Activated T-helper 1 cell treated with anti-CD3 and anti-CD28 coated beads, Interleukin-2, amount 50 U/mL, for 16 hours (primary cell): ENCODE results near the gene BAG5.

Experiments used
- DNase-seq, 2 donors: peaks; one replicate each; pipeline ENCODE4 v3.0.0-alpha.2; 2020; ENCODE audit warnings: low read depth in 1 of 2, low spot score in 1 of 2

BAG5 gene

GRCh38 chr14:103568952-103569351 is 6.5 kb upstream of the BAG5 start:
- DNase-seq = no peak

GRCh38 chr14:103563844-103564505 is 1.5 kb upstream of the BAG5 start:
- DNase-seq = no peak

- DNase-seq = no peak
Observed at GRCh38 chr14:103563226-103563620, 766 bp upstream of the BAG5 start.

GRCh38 chr14:103562179-103562428 is 353 bp downstream of the BAG5 start:
- no peak for DNase-seq

GRCh38 chr14:103561381-103562178 is 877 bp downstream of the BAG5 start:
- DNase-seq = no peak

- DNase-seq = no peak
Observed at GRCh38 chr14:103560691-103561090, 1.8 kb downstream of the BAG5 start.

GRCh38 chr14:103559766-103560165 is 2.7 kb downstream of the BAG5 start:
- no peak for DNase-seq

GRCh38 chr14:103558071-103558882 is 4.2 kb downstream of the BAG5 start:
- no peak for DNase-seq

GRCh38 chr14:103556946-103557758 is 5.3 kb downstream of the BAG5 start:
- DNase-seq = no peak

- no peak for DNase-seq
Observed at GRCh38 chr14:103555559-103556337, 6.7 kb downstream of the BAG5 start.

GRCh38 chr14:103552846-103553210 is 9.6 kb downstream of the BAG5 start:
- DNase-seq = no peak

- DNase-seq = no peak
Observed at GRCh38 chr14:103552011-103552845, 10.2 kb downstream of the BAG5 start.

GRCh38 chr14:103551338-103551762 is 11.1 kb downstream of the BAG5 start:
- no peak for DNase-seq

- DNase-seq = no peak
Observed at GRCh38 chr14:103550451-103551337, 11.8 kb downstream of the BAG5 start.

- no peak for DNase-seq
Observed at GRCh38 chr14:103549361-103550311, 12.8 kb downstream of the BAG5 start.

GRCh38 chr14:103548463-103549351 is 13.8 kb downstream of the BAG5 start:
- DNase-seq = no peak
